ENCODE measurements around the gene ZNF827.

ZNF827 gene

GRCh38 chr4:145785391-145786008 lies 153.1 kb downstream of the ZNF827 start:
- DNase-seq = no peak
- H3K27ac ChIP-seq = no peak overlapping the region
- H3K36me3 ChIP-seq = peaks cover 5% of the 10 kb centered on the region
- peaks cover 9% of the 10 kb centered on the region for H3K9me3 ChIP-seq (ENCODE audit: severe bottlenecking)
- no peak overlapping the region for H3K4me3 ChIP-seq (ENCODE audit: low read depth, low read length)
- no peaks in the 10 kb centered on the region for H3K27me3 ChIP-seq (ENCODE audit: insufficient read depth, low read depth, severe bottlenecking)
- TF ChIP-seq CTCF (IDR thresholded peaks at IDR 0.05; ENCODE audit: low read depth, low read length) = no peak

DNA sequence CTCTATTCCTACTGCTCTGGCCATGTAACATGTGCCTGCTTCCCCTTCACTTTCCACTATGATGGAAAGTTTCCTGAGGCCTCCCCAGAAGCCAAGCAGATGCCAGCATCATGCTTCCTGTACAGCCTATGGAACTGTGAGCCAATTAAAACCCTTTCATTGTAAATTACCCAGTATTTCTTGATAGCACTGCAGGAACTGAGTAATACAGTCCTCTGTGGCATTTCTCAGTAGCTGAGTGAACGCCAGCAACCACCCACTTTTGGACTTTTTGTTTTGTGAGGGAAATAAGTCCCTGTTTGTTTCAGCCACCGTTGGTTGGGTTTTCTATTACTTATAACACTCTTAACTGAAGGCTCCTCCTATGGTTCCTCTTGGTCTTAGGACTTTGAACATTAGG lies 154.6 kb downstream of the ZNF827 start:
- H3K9me3 ChIP-seq (ENCODE audit: severe bottlenecking) = peaks cover 9% of the 10 kb centered on the region
- no peak overlapping the region for H3K4me3 ChIP-seq (ENCODE audit: low read depth, low read length)
- no peak for DNase-seq
- no peaks in the 10 kb centered on the region for H3K27me3 ChIP-seq (ENCODE audit: insufficient read depth, low read depth, severe bottlenecking)
- peaks cover 7% of the 10 kb centered on the region for H3K36me3 ChIP-seq
- no peak overlapping the region for H3K27ac ChIP-seq
- no peak for TF ChIP-seq CTCF (IDR thresholded peaks at IDR 0.05; ENCODE audit: low read depth, low read length)

DNA sequence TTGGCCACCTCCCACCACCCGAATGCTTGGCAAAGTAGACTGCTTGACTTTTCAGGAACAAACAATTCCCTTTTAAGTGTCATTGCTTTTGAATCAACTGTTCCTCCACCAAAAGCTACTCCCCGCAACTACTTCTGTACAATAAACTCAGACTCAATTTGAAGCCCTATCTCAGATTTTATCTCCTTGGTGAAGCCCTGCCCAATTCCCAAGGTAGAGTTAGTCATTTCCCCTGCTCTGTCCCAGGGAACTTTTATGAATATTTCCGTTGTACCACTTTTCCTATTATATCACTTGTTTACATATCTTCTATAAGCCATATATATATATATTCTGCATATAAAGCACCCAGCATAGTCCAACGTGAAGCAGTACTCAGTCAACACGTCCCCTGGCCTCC lies 155.9 kb downstream of the ZNF827 start:
- Histone ChIP-seq H3K4me3 (ENCODE audit: low read depth, low read length) (no peak overlapping the region), H3K9me3 (ENCODE audit: severe bottlenecking) (peaks cover 9% of the 10 kb centered on the region), H3K27ac (no peak overlapping the region), H3K27me3 (ENCODE audit: insufficient read depth, low read depth, severe bottlenecking) (no peaks in the 10 kb centered on the region), H3K36me3 (peaks cover 12% of the 10 kb centered on the region)
- DNase-seq = no peak
- no peak for TF ChIP-seq CTCF (IDR thresholded peaks at IDR 0.05; ENCODE audit: low read depth, low read length)

DNA sequence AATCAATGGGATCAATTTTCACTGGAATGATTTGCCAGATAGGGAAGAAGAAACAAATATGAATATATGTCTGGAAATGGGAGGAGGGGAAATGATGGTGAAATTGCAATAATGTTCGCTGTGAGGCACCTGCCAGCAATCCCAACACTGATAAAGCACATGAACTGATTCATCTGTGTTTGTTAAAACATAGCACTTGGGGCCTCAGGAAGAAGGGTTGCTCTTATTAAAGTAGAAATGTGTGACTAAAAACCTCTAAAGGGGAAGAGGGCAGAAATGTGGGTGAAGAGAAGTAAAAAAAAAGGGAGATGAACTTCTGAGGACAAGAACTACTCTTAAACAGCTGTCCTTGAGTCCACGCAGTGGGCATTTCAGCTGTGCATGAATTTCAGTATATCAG lies 157.3 kb downstream of the ZNF827 start:
- Histone ChIP-seq H3K9me3 (ENCODE audit: severe bottlenecking) (peaks cover 9% of the 10 kb centered on the region), H3K27me3 (ENCODE audit: insufficient read depth, low read depth, severe bottlenecking) (no peaks in the 10 kb centered on the region), H3K36me3 (peaks cover 12% of the 10 kb centered on the region), H3K27ac (no peak overlapping the region), H3K4me3 (ENCODE audit: low read depth, low read length) (no peak overlapping the region)
- TF ChIP-seq CTCF (IDR thresholded peaks at IDR 0.05; ENCODE audit: low read depth, low read length) = no peak
- no peak for DNase-seq

GRCh38 chr4:145779319-145779801 lies 159.3 kb downstream of the ZNF827 start:
- Histone ChIP-seq H3K27ac (no peak overlapping the region), H3K9me3 (ENCODE audit: severe bottlenecking) (peaks cover 8% of the 10 kb centered on the region), H3K36me3 (peaks cover 25% of the 10 kb centered on the region), H3K4me3 (ENCODE audit: low read depth, low read length) (no peak overlapping the region), H3K27me3 (ENCODE audit: insufficient read depth, low read depth, severe bottlenecking) (no peaks in the 10 kb centered on the region)
- TF ChIP-seq CTCF (IDR thresholded peaks at IDR 0.05; ENCODE audit: low read depth, low read length) = no peak
- no peak for DNase-seq

GRCh38 chr4:145776208-145776607 lies 162.4 kb downstream of the ZNF827 start:
- no peak for DNase-seq
- no peak overlapping the region for H3K27ac ChIP-seq
- no peak for TF ChIP-seq CTCF (IDR thresholded peaks at IDR 0.05; ENCODE audit: low read depth, low read length)
- H3K4me3 ChIP-seq (ENCODE audit: low read depth, low read length) = no peak overlapping the region
- H3K27me3 ChIP-seq (ENCODE audit: insufficient read depth, low read depth, severe bottlenecking) = no peaks in the 10 kb centered on the region
- peaks cover 50% of the 10 kb centered on the region for H3K36me3 ChIP-seq
- H3K9me3 ChIP-seq (ENCODE audit: severe bottlenecking) = no peaks in the 10 kb centered on the region

Measured in WERI-Rb-1 (cell line).